HepG2 (cell line): ENCODE results near the gene CALU. TPM values are rescaled to one million over a fixed set of nuclear protein-coding genes. Genes with fewer than 3 reads are reported as not detected.

Source experiments
- CEBPG ChIP-seq: IDR thresholded peaks from 2 replicates; pipeline ENCODE4 v1.6.1; 2016
- HDAC1 ChIP-seq: sonication (generic); formaldehyde crosslinking; IDR thresholded peaks from 2 replicates; pipeline ENCODE4 v1.5.1; 2020; ENCODE audit warnings: mild to moderate bottlenecking, missing genetic modification reagents
- NAIF1 ChIP-seq: sonication (generic); formaldehyde crosslinking; IDR thresholded peaks from 2 replicates; pipeline ENCODE4 v1.5.0; 2020; ENCODE audit warnings: mild to moderate bottlenecking, missing genetic modification reagents, borderline replicate concordance
- NFYB ChIP-seq: sonication (generic); formaldehyde crosslinking; IDR thresholded peaks from 2 replicates; pipeline ENCODE4 v1.4.0; 2020; ENCODE audit warnings: missing genetic modification reagents
- PCBP2 ChIP-seq: fragments of 200-400 bp; formaldehyde crosslinking; optimal IDR thresholded peaks from 2 replicates; pipeline ENCODE3; 2018; ENCODE audit warnings: low read length, low read depth; ENCODE audit not compliant: poor library complexity, severe bottlenecking
- REPIN1 ChIP-seq: sonication (generic); formaldehyde crosslinking; IDR thresholded peaks from 2 replicates; pipeline ENCODE4 v1.8.0; 2022; ENCODE audit warnings: missing genetic modification reagents, low read depth, mild to moderate bottlenecking, borderline replicate concordance
- RFX1 ChIP-seq: fragments of 450-650 bp; IDR thresholded peaks from 2 replicates; pipeline ENCODE4 v1.6.1; 2017
- ZHX2 ChIP-seq, 2 experiments: sonication (generic) in 1 of 2; formaldehyde crosslinking in 1 of 2; IDR thresholded peaks; 2 replicates each; pipeline versions ENCODE4 v1.6.1 to v1.9.0; 2014 to 2022; ENCODE audit warnings: antibody characterized with exemption in 1 of 2, borderline replicate concordance in 1 of 2, inconsistent platforms in 1 of 2, low read depth in 1 of 2, missing genetic modification reagents in 1 of 2
- ZNF33B ChIP-seq: sonication (generic); formaldehyde crosslinking; IDR thresholded peaks from 2 replicates; pipeline ENCODE4 v1.5.1; 2020; ENCODE audit warnings: mild to moderate bottlenecking, missing genetic modification reagents
- ZNF512 ChIP-seq: sonication (generic); formaldehyde crosslinking; IDR thresholded peaks from 2 replicates; pipeline ENCODE4 v1.4.0; 2020; ENCODE audit warnings: mild to moderate bottlenecking, missing genetic modification reagents
- polyA plus RNA-seq, 8 experiments: library from polyadenylated mRNA; depleted of rRNA in 3 of 8; stranded (reverse) in 7 of 8; unstranded in 1 of 8; fragments of >200 nt; fragmentation: Illumina TruSeq in 4 of 8; extraction: Trizol in 4 of 8; gene quantifications; 2 replicates each; pipeline versions ENCODE4 v1.2.1 to v1.2.3, GENCODE V29; 2011 to 2016; ENCODE audit warnings: low read depth in 4 of 8, missing spikeins in 1 of 8, mixed read lengths in 1 of 8; ENCODE audit not compliant: insufficient read depth in 1 of 8
- total RNA-seq, 5 experiments: library from RNA; depleted of rRNA; stranded (reverse); fragments of >200 nt; fragmentation: Illumina TruSeq; extraction: Trizol; gene quantifications; 2 replicates each; pipeline ENCODE4 v1.2.3, GENCODE V29; 2016; ENCODE audit warnings: low read depth in 1 of 5

CALU gene
- total and polyA plus RNA-seq, 2 of the 13 experiments (the other 11 are each of a cell fraction or from before 2014, with no cell fraction given) = 198 to 252 TPM

- TF ChIP-seq ZHX2 (IDR thresholded peaks at IDR 0.05; ENCODE audit: low read depth) (no peak), ZHX2 (CRISPR knock-in tag; IDR thresholded peaks at IDR 0.05; ENCODE audit: borderline replicate concordance) (no peak), NAIF1 (CRISPR knock-in tag) (no peak), CEBPG (no peak), REPIN1 (no peak), ZNF512 (CRISPR knock-in tag) (no peak), ZNF33B (CRISPR knock-in tag) (no peak), PCBP2 (no peak), RFX1 (no peak), HDAC1 (no peak), NFYB (CRISPR knock-in tag) (no peak)
- TF ChIP-seq, all 625 proteins: peak for 0
Measured at GRCh38 chr7:128692623-128693270, 46.4 kb upstream of the CALU start (continued).
